Non-pigmented ciliary epithelial cell (primary cell): ENCODE measurements around the gene TMX4.
"Not testable (repeated sequence)": the region's sequence is repeated elsewhere in the genome, so short reads cannot be mapped to it uniquely, and the experiment has no call there.

Experiments
- DNase-seq: peaks from one replicate; pipeline ENCODE4 v3.0.0-alpha.2; 2010; ENCODE audit warnings: low read depth

TMX4 gene

DNA sequence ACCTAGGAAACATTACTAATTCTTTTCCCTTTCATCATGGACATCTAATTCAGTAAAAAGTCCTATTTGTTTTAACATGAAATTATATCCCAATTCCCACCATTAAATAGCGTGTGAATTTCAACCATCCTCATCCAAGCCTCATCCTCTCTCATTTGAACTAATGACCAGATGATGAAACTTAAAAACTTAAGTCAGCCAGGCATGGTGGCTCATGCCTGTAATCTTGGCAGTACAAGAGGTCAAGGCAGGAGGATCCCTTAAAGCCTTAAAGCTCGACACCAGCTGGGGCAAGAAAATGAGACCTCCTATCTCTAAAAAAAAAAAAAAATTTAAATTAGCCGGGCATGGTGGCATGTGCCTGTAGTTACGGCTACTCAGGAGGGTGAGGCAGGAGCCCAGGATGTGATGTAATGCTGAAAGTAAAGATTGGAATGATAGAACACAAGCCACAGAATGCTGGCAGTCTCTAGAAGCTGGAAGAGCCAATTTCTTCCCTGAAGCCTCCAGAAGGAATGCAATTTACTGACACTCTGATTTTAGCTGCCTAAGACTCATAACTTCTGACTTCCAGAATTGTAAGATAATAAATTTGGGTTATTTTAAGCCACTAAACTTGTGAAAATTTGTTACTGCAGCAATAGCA is 52.2 kb downstream of the TMX4 start:
- no peak for DNase-seq

GRCh38 chr20:7966176-7966575 is 53.4 kb downstream of the TMX4 start:
- DNase-seq: no peak

- no peak for DNase-seq
Measured at GRCh38 chr20:7959484-7959883, 60.1 kb downstream of the TMX4 start.

DNA sequence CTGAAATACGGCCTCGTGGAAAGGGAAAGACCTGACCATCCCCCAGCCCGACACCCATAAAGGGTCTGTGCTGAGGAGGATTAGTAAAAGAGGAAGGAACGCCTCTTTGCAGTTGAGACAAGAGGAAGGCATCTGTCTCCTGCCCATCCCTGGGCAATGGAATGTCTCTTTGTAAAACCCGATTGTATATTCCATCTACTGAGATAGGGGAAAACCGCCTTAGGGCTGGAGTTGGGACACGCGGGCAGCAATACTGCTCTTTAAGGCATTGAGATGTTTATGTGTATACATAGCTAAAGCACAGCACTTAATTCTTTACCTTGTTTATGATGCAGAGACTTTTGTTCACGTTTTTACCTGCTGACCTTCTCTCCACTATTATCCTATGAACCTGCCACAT is 63.0 kb downstream of the TMX4 start:
- DNase-seq: not testable (repeated sequence)

DNA sequence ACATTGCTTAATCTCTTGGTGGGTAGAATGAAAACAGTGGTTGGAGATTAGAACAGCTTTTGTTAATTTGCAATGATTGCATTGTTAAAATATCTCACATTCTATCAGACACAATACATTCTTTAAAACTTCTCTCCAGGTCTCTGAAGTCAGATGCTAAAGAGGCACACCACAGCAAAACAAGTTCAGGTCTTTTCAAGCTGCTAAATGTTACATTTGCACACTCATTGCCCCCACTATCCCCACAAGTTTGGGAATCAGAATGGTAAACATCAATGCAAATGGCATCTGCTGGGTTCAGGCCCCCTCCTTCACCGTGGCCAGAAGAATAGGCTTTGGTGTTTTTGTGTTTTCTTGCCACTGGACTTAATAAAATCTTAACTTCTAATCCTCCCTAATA is 69.2 kb downstream of the TMX4 start:
- DNase-seq: no peak

- no peak for DNase-seq
Measured at GRCh38 chr20:7943891-7944290, 75.7 kb downstream of the TMX4 start.

DNA sequence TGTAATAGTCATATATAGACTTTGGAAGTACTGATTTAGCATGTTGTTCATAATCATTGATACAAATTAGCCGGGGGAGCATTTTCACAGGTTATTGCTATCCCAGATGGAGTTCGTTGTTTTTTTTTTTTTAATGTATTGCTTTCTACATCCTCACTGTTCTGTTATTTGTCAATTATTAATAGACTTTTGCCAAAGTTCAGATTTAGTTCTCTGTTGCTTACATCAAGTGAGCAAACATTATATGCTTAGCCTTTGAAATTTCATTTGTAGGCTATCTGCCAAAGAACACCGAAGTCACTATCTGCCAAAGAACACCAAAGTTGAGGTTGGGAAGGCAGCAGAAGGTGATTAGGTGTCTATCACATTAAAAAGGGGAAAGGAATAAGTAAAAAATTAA is 79.2 kb downstream of the TMX4 start, which contains the start of gene HAO1:
HAO1 (minus strand) TSS at position 118 of the 400 bp plus-strand sequence; CDS start at position 82, 36 bp downstream.
- no peak for DNase-seq

DNA sequence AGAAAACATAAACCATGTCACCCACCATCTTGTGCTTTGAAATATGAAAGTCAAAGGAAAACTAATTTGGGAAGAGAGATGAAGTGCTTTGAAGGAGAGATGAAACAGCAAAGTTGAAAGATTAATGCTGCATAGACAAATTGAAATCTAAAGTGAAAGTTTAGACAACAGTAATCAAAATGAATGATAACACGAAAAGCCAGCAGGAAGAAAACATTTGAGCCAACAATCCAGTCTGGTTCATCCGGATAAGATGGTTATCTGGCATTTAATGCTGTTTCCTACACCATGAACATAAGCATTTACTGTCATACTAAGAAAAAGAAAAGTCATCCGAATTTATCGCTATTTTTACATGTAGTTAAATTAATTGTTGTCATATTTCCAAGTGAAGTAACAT is 79.9 kb downstream of the TMX4 start:
- DNase-seq: no peak

DNA sequence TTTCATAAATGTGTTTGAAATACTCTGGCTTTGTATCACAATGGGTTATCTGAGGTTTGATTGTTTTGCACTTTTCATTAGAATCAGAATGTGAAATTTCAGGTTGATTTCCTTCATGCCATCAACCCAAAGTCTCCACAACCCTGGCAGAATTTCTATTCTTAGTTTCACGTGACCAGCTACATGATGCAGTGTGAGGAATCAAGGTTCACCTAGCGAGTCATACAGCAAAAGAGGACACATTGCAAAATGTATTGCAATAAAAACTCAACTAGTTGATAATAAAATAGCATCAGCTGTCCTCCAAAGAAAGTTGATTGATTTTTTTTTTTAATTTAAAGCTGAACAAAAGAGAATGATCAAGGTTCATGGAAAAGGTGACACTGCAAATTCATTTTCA is 81.5 kb downstream of the TMX4 start:
- no peak for DNase-seq

- no peak for DNase-seq
Measured at GRCh38 chr20:7937328-7937727, 82.2 kb downstream of the TMX4 start.

GRCh38 chr20:7935027-7935551 is 84.5 kb downstream of the TMX4 start:
- no peak for DNase-seq

DNA sequence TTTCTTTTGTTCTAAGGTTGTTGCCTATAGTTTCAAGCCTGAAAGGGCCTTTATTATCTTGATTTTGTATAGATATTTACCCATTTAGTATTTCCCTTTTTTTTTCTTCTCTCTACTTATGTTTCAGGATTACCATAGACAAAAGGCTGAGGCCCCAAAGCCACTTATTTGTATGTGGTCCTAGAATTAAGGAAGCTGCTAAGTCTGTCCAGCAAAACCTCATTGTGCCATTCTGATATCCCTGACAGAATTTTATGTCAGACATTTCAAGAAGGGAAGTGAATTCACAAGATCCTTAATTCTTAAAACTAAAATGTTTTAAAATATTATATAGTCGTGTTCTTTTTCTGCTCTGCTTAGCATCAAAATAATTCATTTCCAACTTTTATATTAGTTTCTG is 86.2 kb downstream of the TMX4 start:
- DNase-seq: no peak

- DNase-seq: no peak
Measured at GRCh38 chr20:7930343-7930742, 89.2 kb downstream of the TMX4 start.
